ENCODE data around the gene KRTAP5-8. TPM values are rescaled to one million over a fixed set of nuclear protein-coding genes. Genes with fewer than 3 reads are reported as not detected.

The KRTAP5-8 gene
- total RNA-seq, 1 experiment from 2014 or later, result not detected

DNA sequence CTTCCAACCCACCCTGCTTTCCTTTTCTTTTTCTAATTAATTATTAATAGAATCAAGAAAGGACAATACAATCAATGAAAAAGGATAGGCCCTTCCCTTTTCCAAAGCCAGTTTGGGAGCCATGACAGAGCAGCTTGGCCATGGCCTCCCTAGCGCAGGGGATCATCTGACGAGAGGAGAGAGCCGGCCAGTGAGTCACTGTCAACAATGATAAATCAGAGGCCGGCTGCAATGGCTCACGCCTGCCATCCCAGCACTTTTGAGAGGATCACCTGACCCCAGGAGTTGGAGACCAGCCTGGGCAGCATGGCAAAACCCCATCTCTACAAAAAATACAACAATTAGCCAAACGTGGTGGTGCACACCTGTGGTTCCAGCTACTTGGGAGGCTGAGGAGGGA, 38.3 kb upstream of the KRTAP5-8 start:
- Histone ChIP-seq H4K20me1 (ENCODE audit: insufficient read depth) (no peaks in the 10 kb centered on the region), H3K36me3 (ENCODE audit: control insufficient read depth in 1 of 2, insufficient read depth in 2 of 2, low read length in 2 of 2) (peaks cover 9 to 12% of the 10 kb centered on the region in 2 experiments; a peak in 1 of 4 replicates), H3K4me3 (replicated peaks in 1 of 2; ENCODE audit: low read depth in 1 of 2, low read length in 2 of 2) (no peak overlapping the region), H3K79me2 (ENCODE audit: insufficient read depth, low read length) (no peaks in the 10 kb centered on the region), H3K9me2 (ENCODE audit: insufficient read depth) (no peaks in the 10 kb centered on the region), H3K4me1 (ENCODE audit: control insufficient read depth in 1 of 2, insufficient read depth in 2 of 2, low read length in 2 of 2) (peaks cover 11% of the 10 kb centered on the region in 2 experiments; a peak in 3 of 4 replicates), H2AFZ (ENCODE audit: low read depth, low read length, poor library complexity, severe bottlenecking) (no peak overlapping the region), H3K27me3 (ENCODE audit: insufficient read depth, low read length) (no peaks in the 10 kb centered on the region), H3K9ac (ENCODE audit: low read length) (no peak overlapping the region), H3K4me2 (ENCODE audit: low read length) (no peak overlapping the region), H3K27ac (ENCODE audit: low read depth, low read length) (no peak overlapping the region), H3K9me3 (ENCODE audit: control insufficient read depth in 1 of 2, insufficient read depth in 1 of 2, low read depth in 1 of 2, low read length in 2 of 2) (no peaks in the 10 kb centered on the region)
- BruUV-seq (replicated peaks), result no TSS peak
- CTCF ChIA-PET, result no interaction called here
- RAD21 ChIA-PET (ENCODE audit: low non-redundant PET in 1 of 2, low total read pairs in 2 of 2, uncharacterized antibody in 2 of 2, unreplicated experiment in 2 of 2), result no interaction called here
- no peak for DNase-seq (ENCODE audit: low read depth, low spot score)
- ATAC-seq, result no peak
- POLR2A ChIA-PET, result no interaction called here
- TF ChIP-seq RAD21 (IDR thresholded peaks at IDR 0.05; ENCODE audit: low read depth) (no peak), EGR1 (IDR thresholded peaks at IDR 0.05; ENCODE audit: low read depth) (no peak), CBX3 (IDR thresholded peaks at IDR 0.05; ENCODE audit: low read depth) (no peak), POLR2AphosphoS5 (IDR thresholded peaks at IDR 0.05; ENCODE audit: low read depth, low read length) (no peak), SP1 (IDR thresholded peaks at IDR 0.05; ENCODE audit: low read depth) (no peak), ELF1 (IDR thresholded peaks at IDR 0.05; ENCODE audit: borderline replicate concordance, low read depth) (no peak), FOSL1 (IDR thresholded peaks at IDR 0.05; ENCODE audit: low read depth) (no peak), TCF7L2 (IDR thresholded peaks at IDR 0.05; ENCODE audit: borderline replicate concordance, extremely low read depth, insufficient read depth, insufficient read length) (no peak), EZH2phosphoT487 (IDR thresholded peaks at IDR 0.05; ENCODE audit: borderline replicate concordance) (no peak), CEBPB (IDR thresholded peaks at IDR 0.05; ENCODE audit: low read depth) (no peak), SRF (IDR thresholded peaks at IDR 0.05; ENCODE audit: low read depth) (no peak), JUND (IDR thresholded peaks at IDR 0.05) (no peak), ZNF274 (IDR thresholded peaks at IDR 0.05; ENCODE audit: low read depth, low read length) (no peak), SIN3A (IDR thresholded peaks at IDR 0.05; ENCODE audit: low read depth) (no peak), ZFX (IDR thresholded peaks at IDR 0.05) (no peak)
- TF ChIP-seq, protein P1, sequence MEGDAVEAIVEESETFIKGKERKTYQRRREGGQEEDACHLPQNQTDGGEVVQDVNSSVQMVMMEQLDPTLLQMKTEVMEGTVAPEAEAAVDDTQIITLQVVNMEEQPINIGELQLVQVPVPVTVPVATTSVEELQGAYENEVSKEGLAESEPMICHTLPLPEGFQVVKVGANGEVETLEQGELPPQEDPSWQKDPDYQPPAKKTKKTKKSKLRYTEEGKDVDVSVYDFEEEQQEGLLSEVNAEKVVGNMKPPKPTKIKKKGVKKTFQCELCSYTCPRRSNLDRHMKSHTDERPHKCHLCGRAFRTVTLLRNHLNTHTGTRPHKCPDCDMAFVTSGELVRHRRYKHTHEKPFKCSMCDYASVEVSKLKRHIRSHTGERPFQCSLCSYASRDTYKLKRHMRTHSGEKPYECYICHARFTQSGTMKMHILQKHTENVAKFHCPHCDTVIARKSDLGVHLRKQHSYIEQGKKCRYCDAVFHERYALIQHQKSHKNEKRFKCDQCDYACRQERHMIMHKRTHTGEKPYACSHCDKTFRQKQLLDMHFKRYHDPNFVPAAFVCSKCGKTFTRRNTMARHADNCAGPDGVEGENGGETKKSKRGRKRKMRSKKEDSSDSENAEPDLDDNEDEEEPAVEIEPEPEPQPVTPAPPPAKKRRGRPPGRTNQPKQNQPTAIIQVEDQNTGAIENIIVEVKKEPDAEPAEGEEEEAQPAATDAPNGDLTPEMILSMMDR (IDR thresholded peaks at IDR 0.05 in 2 of 3, conservative IDR thresholded peaks at IDR 0.05 in 1 of 3; ENCODE audit: borderline replicate concordance in 1 of 3, insufficient read depth in 1 of 3, low read depth in 2 of 3, low read length in 2 of 3), result no peak
- TF ChIP-seq, protein P2, sequence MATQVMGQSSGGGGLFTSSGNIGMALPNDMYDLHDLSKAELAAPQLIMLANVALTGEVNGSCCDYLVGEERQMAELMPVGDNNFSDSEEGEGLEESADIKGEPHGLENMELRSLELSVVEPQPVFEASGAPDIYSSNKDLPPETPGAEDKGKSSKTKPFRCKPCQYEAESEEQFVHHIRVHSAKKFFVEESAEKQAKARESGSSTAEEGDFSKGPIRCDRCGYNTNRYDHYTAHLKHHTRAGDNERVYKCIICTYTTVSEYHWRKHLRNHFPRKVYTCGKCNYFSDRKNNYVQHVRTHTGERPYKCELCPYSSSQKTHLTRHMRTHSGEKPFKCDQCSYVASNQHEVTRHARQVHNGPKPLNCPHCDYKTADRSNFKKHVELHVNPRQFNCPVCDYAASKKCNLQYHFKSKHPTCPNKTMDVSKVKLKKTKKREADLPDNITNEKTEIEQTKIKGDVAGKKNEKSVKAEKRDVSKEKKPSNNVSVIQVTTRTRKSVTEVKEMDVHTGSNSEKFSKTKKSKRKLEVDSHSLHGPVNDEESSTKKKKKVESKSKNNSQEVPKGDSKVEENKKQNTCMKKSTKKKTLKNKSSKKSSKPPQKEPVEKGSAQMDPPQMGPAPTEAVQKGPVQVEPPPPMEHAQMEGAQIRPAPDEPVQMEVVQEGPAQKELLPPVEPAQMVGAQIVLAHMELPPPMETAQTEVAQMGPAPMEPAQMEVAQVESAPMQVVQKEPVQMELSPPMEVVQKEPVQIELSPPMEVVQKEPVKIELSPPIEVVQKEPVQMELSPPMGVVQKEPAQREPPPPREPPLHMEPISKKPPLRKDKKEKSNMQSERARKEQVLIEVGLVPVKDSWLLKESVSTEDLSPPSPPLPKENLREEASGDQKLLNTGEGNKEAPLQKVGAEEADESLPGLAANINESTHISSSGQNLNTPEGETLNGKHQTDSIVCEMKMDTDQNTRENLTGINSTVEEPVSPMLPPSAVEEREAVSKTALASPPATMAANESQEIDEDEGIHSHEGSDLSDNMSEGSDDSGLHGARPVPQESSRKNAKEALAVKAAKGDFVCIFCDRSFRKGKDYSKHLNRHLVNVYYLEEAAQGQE (IDR thresholded peaks at IDR 0.05; ENCODE audit: low read depth), result no peak
- TF ChIP-seq, protein P3, sequence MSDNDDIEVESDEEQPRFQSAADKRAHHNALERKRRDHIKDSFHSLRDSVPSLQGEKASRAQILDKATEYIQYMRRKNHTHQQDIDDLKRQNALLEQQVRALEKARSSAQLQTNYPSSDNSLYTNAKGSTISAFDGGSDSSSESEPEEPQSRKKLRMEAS (IDR thresholded peaks at IDR 0.05), result no peak
- TF ChIP-seq, protein P4, sequence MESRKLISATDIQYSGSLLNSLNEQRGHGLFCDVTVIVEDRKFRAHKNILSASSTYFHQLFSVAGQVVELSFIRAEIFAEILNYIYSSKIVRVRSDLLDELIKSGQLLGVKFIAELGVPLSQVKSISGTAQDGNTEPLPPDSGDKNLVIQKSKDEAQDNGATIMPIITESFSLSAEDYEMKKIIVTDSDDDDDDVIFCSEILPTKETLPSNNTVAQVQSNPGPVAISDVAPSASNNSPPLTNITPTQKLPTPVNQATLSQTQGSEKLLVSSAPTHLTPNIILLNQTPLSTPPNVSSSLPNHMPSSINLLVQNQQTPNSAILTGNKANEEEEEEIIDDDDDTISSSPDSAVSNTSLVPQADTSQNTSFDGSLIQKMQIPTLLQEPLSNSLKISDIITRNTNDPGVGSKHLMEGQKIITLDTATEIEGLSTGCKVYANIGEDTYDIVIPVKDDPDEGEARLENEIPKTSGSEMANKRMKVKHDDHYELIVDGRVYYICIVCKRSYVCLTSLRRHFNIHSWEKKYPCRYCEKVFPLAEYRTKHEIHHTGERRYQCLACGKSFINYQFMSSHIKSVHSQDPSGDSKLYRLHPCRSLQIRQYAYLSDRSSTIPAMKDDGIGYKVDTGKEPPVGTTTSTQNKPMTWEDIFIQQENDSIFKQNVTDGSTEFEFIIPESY (IDR thresholded peaks at IDR 0.05; ENCODE audit: extremely low read depth, insufficient replicate concordance, low read length), result no peak
- TF ChIP-seq, protein P5, sequence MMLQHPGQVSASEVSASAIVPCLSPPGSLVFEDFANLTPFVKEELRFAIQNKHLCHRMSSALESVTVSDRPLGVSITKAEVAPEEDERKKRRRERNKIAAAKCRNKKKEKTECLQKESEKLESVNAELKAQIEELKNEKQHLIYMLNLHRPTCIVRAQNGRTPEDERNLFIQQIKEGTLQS (IDR thresholded peaks at IDR 0.05), result no peak
- intact Hi-C loops (cut with micrococcal nuclease), result no loop called here

All from HCT116 (cell line).